Activated CD8-positive, alpha-beta T cell treated with anti-CD3 and anti-CD28 coated beads for 36 hours (primary cell): ENCODE data around the gene EGR1. TPM values are rescaled to one million over a fixed set of nuclear protein-coding genes. Genes with fewer than 3 reads are reported as not detected.
A peak's percentile ranks its signal among the peaks of the same experiment; 100 is the strongest.

ENCODE experiments used
- ATAC-seq: fragments of 200-7000 bp; cut with Tn5 transposase; one replicate; pipeline ENCODE4 v1.10.0; 2021; ENCODE audit warnings: mild to moderate bottlenecking, moderate library complexity
- CTCF ChIA-PET: fragments of 350-600 bp; sonication (Branson Sonifier 250); formaldehyde crosslinking; loops from one replicate; lab custom pipeline; 2021; ENCODE audit warnings: antibody characterized with exemption; lab: Charles Lee
- POLR2A ChIA-PET: fragments of 350-600 bp; sonication (Branson Sonifier 250); formaldehyde crosslinking; loops from one replicate; lab custom pipeline; 2021; ENCODE audit warnings: antibody characterized with exemption; lab: Charles Lee
- DNase-seq: peaks from one replicate; pipeline ENCODE4 v3.0.0-alpha.2; 2020
- H3K27ac Mint-ChIP-seq: one replicate; pipeline ENCODE4 v1.8.0; 2021; ENCODE audit warnings: mild to moderate bottlenecking, mixed read lengths
- H3K27me3 Mint-ChIP-seq: one replicate; pipeline ENCODE4 v1.8.0; 2021; ENCODE audit warnings: mixed read lengths
- H3K36me3 Mint-ChIP-seq: one replicate; pipeline ENCODE4 v1.8.0; 2021; ENCODE audit warnings: low read depth, mixed read lengths
- H3K4me1 Mint-ChIP-seq: one replicate; pipeline ENCODE4 v1.8.0; 2021; ENCODE audit warnings: low read depth, mixed read lengths
- H3K4me3 Mint-ChIP-seq: one replicate; pipeline ENCODE4 v1.8.0; 2021; ENCODE audit warnings: mild to moderate bottlenecking, moderate library complexity, mixed read lengths
- H3K9me3 Mint-ChIP-seq: one replicate; pipeline ENCODE4 v1.8.0; 2021; ENCODE audit warnings: mixed read lengths
- intact Hi-C: fragments of 100-400 bp; cut with micrococcal nuclease; formaldehyde crosslinking; loops from one replicate; pipeline ENCODE4 v1.10.0; 2022
- total RNA-seq, 2 experiments: library from RNA; stranded (reverse); gene quantifications; one replicate each; pipeline ENCODE4 v1.2.3, GENCODE V29; 2021
- TF ChIP-seq, protein P1 (sequence below): fragments of 200-600 bp; IDR thresholded peaks from one replicate; pipeline ENCODE4 v1.8.0; 2022; ENCODE audit warnings: antibody characterized with exemption, mild to moderate bottlenecking

Gene EGR1
- total RNA-seq, 2 experiments from 2014 or later: 46.0 to 46.4 TPM

GRCh38 chr5:138452720-138453119 is 12.6 kb upstream of the EGR1 start:
- TF ChIP-seq, protein P1, sequence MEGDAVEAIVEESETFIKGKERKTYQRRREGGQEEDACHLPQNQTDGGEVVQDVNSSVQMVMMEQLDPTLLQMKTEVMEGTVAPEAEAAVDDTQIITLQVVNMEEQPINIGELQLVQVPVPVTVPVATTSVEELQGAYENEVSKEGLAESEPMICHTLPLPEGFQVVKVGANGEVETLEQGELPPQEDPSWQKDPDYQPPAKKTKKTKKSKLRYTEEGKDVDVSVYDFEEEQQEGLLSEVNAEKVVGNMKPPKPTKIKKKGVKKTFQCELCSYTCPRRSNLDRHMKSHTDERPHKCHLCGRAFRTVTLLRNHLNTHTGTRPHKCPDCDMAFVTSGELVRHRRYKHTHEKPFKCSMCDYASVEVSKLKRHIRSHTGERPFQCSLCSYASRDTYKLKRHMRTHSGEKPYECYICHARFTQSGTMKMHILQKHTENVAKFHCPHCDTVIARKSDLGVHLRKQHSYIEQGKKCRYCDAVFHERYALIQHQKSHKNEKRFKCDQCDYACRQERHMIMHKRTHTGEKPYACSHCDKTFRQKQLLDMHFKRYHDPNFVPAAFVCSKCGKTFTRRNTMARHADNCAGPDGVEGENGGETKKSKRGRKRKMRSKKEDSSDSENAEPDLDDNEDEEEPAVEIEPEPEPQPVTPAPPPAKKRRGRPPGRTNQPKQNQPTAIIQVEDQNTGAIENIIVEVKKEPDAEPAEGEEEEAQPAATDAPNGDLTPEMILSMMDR: no peak
- ChIA-PET CTCF (interaction anchor here (0.7 to 5.7 kb wide), 2 partner anchors 18 to 113 kb away, joined by 3 to 38 read pairs; no protein-coding TSS in a partner anchor), POLR2A (no interaction called here)
- ATAC-seq: no peak
- H3K4me3 Mint-ChIP-seq: no peak overlapping the region
- no peak overlapping the region for H3K27ac Mint-ChIP-seq
- no peaks in the 10 kb centered on the region for H3K36me3 Mint-ChIP-seq
- peaks cover 8% of the 10 kb centered on the region for H3K4me1 Mint-ChIP-seq
- H3K27me3 Mint-ChIP-seq: no peaks in the 10 kb centered on the region
- no peak for DNase-seq
- H3K9me3 Mint-ChIP-seq: no peaks in the 10 kb centered on the region
- intact Hi-C loops: no loop called here

DNA sequence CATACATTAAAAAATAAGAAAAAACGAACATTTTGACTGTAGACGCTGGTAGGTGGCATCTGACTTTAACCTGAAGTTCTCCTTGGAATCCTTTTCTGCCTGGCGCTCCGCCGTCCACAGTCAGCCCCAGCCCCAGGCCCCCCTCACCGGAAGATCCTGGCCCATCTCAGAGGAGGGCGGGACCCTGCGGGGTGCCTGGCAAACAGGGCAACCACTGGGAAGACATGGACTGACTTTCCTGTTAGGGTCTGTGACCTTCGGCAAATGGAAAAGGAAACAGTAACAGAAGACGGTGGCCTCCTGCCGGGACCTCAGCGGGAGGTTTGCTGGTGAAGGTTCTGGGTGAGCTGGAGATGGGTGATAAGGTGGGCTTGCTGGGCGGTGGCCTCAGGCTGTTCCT is 11.7 kb upstream of the EGR1 start:
- no peaks in the 10 kb centered on the region for H3K9me3 Mint-ChIP-seq
- no peak for ATAC-seq
- H3K4me3 Mint-ChIP-seq: no peak overlapping the region
- H3K27ac Mint-ChIP-seq: no peak overlapping the region
- CTCF ChIA-PET: interaction anchor here (5.7 kb wide), 1 partner anchor 19 kb away, joined by 38 read pairs; no protein-coding TSS in a partner anchor
- peaks cover 15% of the 10 kb centered on the region for H3K4me1 Mint-ChIP-seq
- TF ChIP-seq, protein P1: no peak
- DNase-seq: no peak
- intact Hi-C loops: no loop called here
- no peaks in the 10 kb centered on the region for H3K36me3 Mint-ChIP-seq
- POLR2A ChIA-PET: no interaction called here
- no peaks in the 10 kb centered on the region for H3K27me3 Mint-ChIP-seq

DNA sequence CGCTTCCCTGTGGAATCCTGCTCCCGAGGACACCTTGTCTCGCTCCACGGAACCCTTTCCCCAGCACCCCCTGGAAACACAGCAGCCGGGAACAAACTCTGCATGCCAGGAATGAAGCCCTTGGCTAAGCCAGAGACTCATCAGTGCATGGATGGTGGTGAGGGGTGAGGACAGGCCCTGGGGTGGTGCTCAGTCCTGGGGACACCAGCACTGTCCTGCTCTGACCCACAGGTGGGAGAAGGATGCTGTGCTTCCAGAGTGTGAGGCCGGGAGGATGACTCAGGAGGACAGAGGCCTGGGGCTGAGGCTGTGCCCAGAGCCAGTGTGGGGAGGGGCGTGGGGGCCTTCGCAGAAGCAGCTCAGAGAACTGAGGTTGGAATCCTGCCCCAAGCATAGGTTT is 11.2 kb upstream of the EGR1 start:
- intact Hi-C loops: no loop called here
- TF ChIP-seq, protein P1: no peak
- peaks cover 21% of the 10 kb centered on the region for H3K4me1 Mint-ChIP-seq
- ATAC-seq (no peak), DNase-seq (no peak)
- H3K36me3 Mint-ChIP-seq: no peaks in the 10 kb centered on the region
- no peak overlapping the region for H3K27ac Mint-ChIP-seq
- ChIA-PET POLR2A (interaction anchor here (0.8 to 1.7 kb wide), 2 partner anchors 11 to 90 kb away, joined by 3 read pairs; partner anchors contain the start of genes EGR1 and ETF1), CTCF (interaction anchor here (2.0 kb wide), 2 partner anchors 11 to 49 kb away, joined by 11 to 13 read pairs; partner anchors contain the start of gene EGR1)
- no peak overlapping the region for H3K4me3 Mint-ChIP-seq
- no peaks in the 10 kb centered on the region for H3K27me3 Mint-ChIP-seq
- H3K9me3 Mint-ChIP-seq: no peaks in the 10 kb centered on the region

DNA sequence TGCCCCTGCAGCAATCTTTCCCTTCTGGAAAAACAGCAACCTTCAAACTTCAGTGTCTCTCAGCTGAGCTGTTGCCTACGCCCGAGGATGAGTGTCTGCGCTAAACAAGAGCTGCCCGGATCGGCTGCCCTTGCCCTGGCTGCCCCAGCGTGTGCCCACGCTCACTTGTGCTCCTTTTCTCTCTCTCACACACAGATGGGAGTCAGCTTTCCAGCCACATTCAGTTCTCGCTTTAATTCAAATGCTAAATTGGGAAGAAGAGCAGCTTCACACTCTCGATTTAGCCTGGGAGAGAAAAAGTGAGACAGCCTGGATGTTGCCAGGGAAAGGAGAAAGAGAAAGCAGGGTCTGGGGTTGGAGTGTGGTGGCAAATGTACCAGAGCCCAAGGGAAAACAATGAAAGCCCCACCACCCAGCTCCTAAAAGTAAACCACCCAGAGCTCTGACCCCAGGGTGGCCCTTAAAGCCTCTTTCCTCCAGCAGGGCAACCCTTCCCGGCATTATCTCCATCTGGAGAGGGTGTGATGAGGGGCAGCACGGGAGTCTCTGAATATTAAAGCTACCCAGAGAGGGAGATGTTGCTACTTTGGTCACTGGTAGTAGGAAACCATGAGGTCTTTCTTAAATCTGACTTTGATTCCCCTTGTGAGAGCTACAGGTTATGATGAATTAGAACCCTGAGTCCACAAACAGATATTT is 9.9 kb upstream of the EGR1 start:
- no peak overlapping the region for H3K4me3 Mint-ChIP-seq
- ATAC-seq (no peak), DNase-seq (no peak)
- ChIA-PET POLR2A (interaction anchor here (0.8 to 1.7 kb wide), 2 partner anchors 88 to 121 kb away, joined by 3 read pairs; partner anchors contain the start of gene ETF1), CTCF (interaction anchor here (0.8 to 2.0 kb wide), 5 partner anchors 10 to 276 kb away, joined by 3 to 13 read pairs (median 4); partner anchors contain the start of gene EGR1)
- peaks cover 28% of the 10 kb centered on the region for H3K4me1 Mint-ChIP-seq
- no peaks in the 10 kb centered on the region for H3K36me3 Mint-ChIP-seq
- intact Hi-C loops: no loop called here
- no peaks in the 10 kb centered on the region for H3K9me3 Mint-ChIP-seq
- H3K27ac Mint-ChIP-seq: peak overlapping the region; percentile 40
- TF ChIP-seq, protein P1: no peak
- no peaks in the 10 kb centered on the region for H3K27me3 Mint-ChIP-seq
